Astrocyte (in vitro differentiated cells and primary cell): ENCODE results near the gene MAJIN. TPM values are rescaled to one million over a fixed set of nuclear protein-coding genes. Genes with fewer than 3 reads are reported as not detected.

ENCODE experiments used
- DNase-seq: peaks from one replicate; pipeline ENCODE4 v3.0.0-alpha.2; 2010; ENCODE audit warnings: low read depth
- FAIRE-seq: peaks from 2 replicates; lab custom pipeline; 2011; peaks lifted over from hg19 to GRCh38; lab: Jason Lieb, UNC
- H2AFZ ChIP-seq: 2 replicates; pipeline ENCODE4 v1.6.0; 2012; ENCODE audit warnings: low read depth, low read length, inconsistent platforms
- H3K27ac ChIP-seq: 2 replicates; pipeline ENCODE4 v1.5.1; 2011; ENCODE audit warnings: low read depth, low read length, inconsistent platforms
- H3K27me3 ChIP-seq: 2 replicates; pipeline ENCODE4 v1.6.0; 2011; ENCODE audit warnings: low read length, inconsistent platforms; ENCODE audit not compliant: insufficient read depth
- H3K36me3 ChIP-seq: 2 replicates; pipeline ENCODE4 v1.5.1; 2011; ENCODE audit warnings: low read length, inconsistent platforms; ENCODE audit not compliant: insufficient read depth
- H3K4me1 ChIP-seq: 2 replicates; pipeline ENCODE4 v1.5.1; 2011; ENCODE audit warnings: low read length, inconsistent platforms; ENCODE audit not compliant: insufficient read depth
- H3K4me2 ChIP-seq: 2 replicates; pipeline ENCODE4 v1.6.0; 2012; ENCODE audit warnings: low read length, inconsistent platforms
- H3K4me3 ChIP-seq: 2 replicates; pipeline ENCODE4 v1.5.1; 2011; ENCODE audit warnings: low read depth, mild to moderate bottlenecking, low read length, inconsistent platforms; ENCODE audit not compliant: insufficient read depth
- H3K79me2 ChIP-seq: 2 replicates; pipeline ENCODE4 v1.6.0; 2012; ENCODE audit warnings: mild to moderate bottlenecking, low read length, inconsistent platforms; ENCODE audit not compliant: insufficient read depth
- H3K9ac ChIP-seq: 2 replicates; pipeline ENCODE4 v1.6.0; 2012; ENCODE audit warnings: mild to moderate bottlenecking, low read length, inconsistent platforms
- H3K9me3 ChIP-seq: 2 replicates; pipeline ENCODE4 v1.5.1; 2012; ENCODE audit warnings: low read depth, mild to moderate bottlenecking, low read length, inconsistent platforms; ENCODE audit not compliant: insufficient read depth
- H4K20me1 ChIP-seq: 2 replicates; pipeline ENCODE4 v1.6.0; 2012; ENCODE audit warnings: low read length, inconsistent platforms; ENCODE audit not compliant: insufficient read depth
- H3K27ac Mint-ChIP-seq: one replicate; pipeline ENCODE4 v1.8.0; 2021; ENCODE audit warnings: mild to moderate bottlenecking, mixed read lengths; ENCODE audit not compliant: unreplicated experiment
- H3K27me3 Mint-ChIP-seq: one replicate; pipeline ENCODE4 v1.8.0; 2021; ENCODE audit warnings: low read depth, mixed read lengths; ENCODE audit not compliant: unreplicated experiment
- H3K36me3 Mint-ChIP-seq: one replicate; pipeline ENCODE4 v1.8.0; 2021; ENCODE audit warnings: low read depth, mixed read lengths; ENCODE audit not compliant: unreplicated experiment
- H3K4me1 Mint-ChIP-seq: one replicate; pipeline ENCODE4 v1.8.0; 2021; ENCODE audit warnings: low read depth, mixed read lengths; ENCODE audit not compliant: unreplicated experiment
- H3K4me3 Mint-ChIP-seq: one replicate; pipeline ENCODE4 v1.8.0; 2021; ENCODE audit warnings: mild to moderate bottlenecking, moderate library complexity, mixed read lengths; ENCODE audit not compliant: unreplicated experiment
- H3K9me3 Mint-ChIP-seq: one replicate; pipeline ENCODE4 v1.8.0; 2021; ENCODE audit warnings: mild to moderate bottlenecking, mixed read lengths; ENCODE audit not compliant: unreplicated experiment
- EZH2 ChIP-seq: IDR thresholded peaks from 2 replicates; pipeline ENCODE4 v1.6.1; 2012; ENCODE audit warnings: mild to moderate bottlenecking, low read length, inconsistent platforms; ENCODE audit not compliant: insufficient read depth
- total RNA-seq: library from RNA; stranded (reverse); gene quantifications from 2 replicates; pipeline ENCODE4 v1.2.1, GENCODE V29; 2021
- TF ChIP-seq, protein P1 (sequence below): IDR thresholded peaks from 2 replicates; pipeline ENCODE4 v1.5.1; 2011; ENCODE audit warnings: low read depth, mild to moderate bottlenecking, inconsistent platforms, low read length, moderate library complexity; ENCODE audit not compliant: insufficient read depth

The MAJIN gene
- total RNA-seq, 1 donor from 2014 or later = not detected

DNA sequence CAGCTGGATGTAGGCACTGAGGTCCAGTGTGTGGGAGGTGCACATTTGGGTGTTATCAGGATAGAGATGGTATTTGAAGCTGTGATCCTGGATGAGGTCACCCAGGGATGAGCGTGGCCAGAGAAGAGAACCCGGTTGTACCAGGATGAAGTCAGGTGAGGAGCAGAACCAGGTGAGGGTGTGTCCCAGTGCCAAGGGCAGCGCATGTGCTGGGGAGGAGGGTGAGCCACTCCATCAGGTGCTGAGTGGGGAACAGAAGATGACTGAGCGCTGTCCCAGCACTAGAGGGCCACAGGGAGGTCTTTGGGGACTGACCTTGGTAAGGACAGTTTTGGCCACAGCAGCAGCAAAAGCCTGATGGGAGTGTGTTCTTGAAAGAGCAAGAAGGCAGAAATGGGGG, 44.8 kb upstream of the MAJIN start:
- TF ChIP-seq, protein P1, sequence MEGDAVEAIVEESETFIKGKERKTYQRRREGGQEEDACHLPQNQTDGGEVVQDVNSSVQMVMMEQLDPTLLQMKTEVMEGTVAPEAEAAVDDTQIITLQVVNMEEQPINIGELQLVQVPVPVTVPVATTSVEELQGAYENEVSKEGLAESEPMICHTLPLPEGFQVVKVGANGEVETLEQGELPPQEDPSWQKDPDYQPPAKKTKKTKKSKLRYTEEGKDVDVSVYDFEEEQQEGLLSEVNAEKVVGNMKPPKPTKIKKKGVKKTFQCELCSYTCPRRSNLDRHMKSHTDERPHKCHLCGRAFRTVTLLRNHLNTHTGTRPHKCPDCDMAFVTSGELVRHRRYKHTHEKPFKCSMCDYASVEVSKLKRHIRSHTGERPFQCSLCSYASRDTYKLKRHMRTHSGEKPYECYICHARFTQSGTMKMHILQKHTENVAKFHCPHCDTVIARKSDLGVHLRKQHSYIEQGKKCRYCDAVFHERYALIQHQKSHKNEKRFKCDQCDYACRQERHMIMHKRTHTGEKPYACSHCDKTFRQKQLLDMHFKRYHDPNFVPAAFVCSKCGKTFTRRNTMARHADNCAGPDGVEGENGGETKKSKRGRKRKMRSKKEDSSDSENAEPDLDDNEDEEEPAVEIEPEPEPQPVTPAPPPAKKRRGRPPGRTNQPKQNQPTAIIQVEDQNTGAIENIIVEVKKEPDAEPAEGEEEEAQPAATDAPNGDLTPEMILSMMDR = no peak
- TF ChIP-seq EZH2 = no peak
- no peak for FAIRE-seq

DNA sequence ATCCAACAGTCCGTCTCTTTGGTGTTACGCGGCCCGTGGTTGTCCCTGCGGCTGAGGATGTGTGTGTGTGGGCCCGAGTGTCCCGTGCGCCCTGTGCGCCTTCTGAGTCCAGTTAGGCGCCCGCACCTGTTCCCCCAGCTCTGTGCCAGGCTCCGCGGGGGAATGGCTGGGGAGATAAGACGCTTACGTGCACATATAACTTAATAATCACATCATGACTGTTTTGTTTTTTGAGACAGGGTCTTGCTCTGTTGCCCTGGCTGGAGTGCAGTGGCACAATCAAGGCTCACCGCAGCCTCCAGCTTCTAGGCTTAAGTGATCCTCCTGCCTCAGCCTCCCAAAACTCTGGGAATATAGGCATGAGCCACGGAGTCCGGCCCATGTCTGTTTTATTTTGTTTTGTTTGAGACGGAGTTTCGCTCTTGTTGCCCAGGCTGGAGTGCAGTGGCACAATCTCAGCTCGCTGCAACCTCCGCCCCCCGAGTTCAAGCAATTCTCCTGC, 42.9 kb upstream of the MAJIN start:
- Mint-ChIP-seq H3K4me3 (peak overlapping the region; percentile 84), H3K4me1 (peaks cover 6% of the 10 kb centered on the region), H3K27me3 (no peaks in the 10 kb centered on the region), H3K9me3 (no peaks in the 10 kb centered on the region), H3K27ac (peak overlapping the region; percentile 80), H3K36me3 (peaks cover 7% of the 10 kb centered on the region)
- FAIRE-seq = no peak
- Histone ChIP-seq H3K4me3 (peak overlapping the region; percentile 80), H2AFZ (peak overlapping the region; percentile 94), H4K20me1 (no peaks in the 10 kb centered on the region), H3K4me2 (peak overlapping the region; percentile 98), H3K9ac (peak overlapping the region; percentile 96), H3K4me1 (peaks cover 10% of the 10 kb centered on the region), H3K27ac (peak overlapping the region; percentile 98), H3K79me2 (peaks cover 19% of the 10 kb centered on the region), H3K27me3 (no peaks in the 10 kb centered on the region), H3K36me3 (no peaks in the 10 kb centered on the region), H3K9me3 (no peaks in the 10 kb centered on the region)
- TF ChIP-seq, protein P1 = no peak
- no peak for TF ChIP-seq EZH2
- no peak for DNase-seq

More for the DNA sequence above, 44.8 kb upstream of the MAJIN start:
- H3K27me3 ChIP-seq = no peaks in the 10 kb centered on the region
- H4K20me1 ChIP-seq = no peaks in the 10 kb centered on the region
- Mint-ChIP-seq H3K9me3 (no peaks in the 10 kb centered on the region), H3K27ac (no peak overlapping the region), H3K27me3 (no peaks in the 10 kb centered on the region), H3K4me3 (peak overlapping the region; percentile 61), H3K36me3 (peaks cover 9% of the 10 kb centered on the region), H3K4me1 (peaks cover 6% of the 10 kb centered on the region)
- no peak overlapping the region for H3K4me2 ChIP-seq
- H3K4me3 ChIP-seq = no peak overlapping the region
- no peaks in the 10 kb centered on the region for H3K36me3 ChIP-seq
- peaks cover 10% of the 10 kb centered on the region for H3K4me1 ChIP-seq
- DNase-seq = no peak
- H3K9ac ChIP-seq = no peak overlapping the region
- no peak overlapping the region for H2AFZ ChIP-seq
- no peak overlapping the region for H3K27ac ChIP-seq
- peaks cover 19% of the 10 kb centered on the region for H3K79me2 ChIP-seq
- no peaks in the 10 kb centered on the region for H3K9me3 ChIP-seq
